ENCODE data around the gene TOP1.

GRCh38 chr20:41082306-41082705 lies 53.7 kb downstream of the TOP1 start:
- TF ChIP-seq POLR2A (IDR thresholded peaks at IDR 0.05) = no peak
- TF ChIP-seq CTCF (IDR thresholded peaks at IDR 0.05) = no peak
- TF ChIP-seq POLR2AphosphoS5 (IDR thresholded peaks at IDR 0.05) = no peak
- TF ChIP-seq EP300 (IDR thresholded peaks at IDR 0.05) = no peak

Measured in stomach (tissue), 4 donors.